Fibroblast of skin of back (primary cell): ENCODE data around the gene ERV3-1.
"Not testable (repeated sequence)": the region's sequence is repeated elsewhere in the genome, so short reads cannot be mapped to it uniquely, and the experiment has no call there.

Source experiments
- DNase-seq: peaks from one replicate; pipeline ENCODE4 v3.0.0-alpha.2; 2013

The ERV3-1 gene

GRCh38 chr7:64999165-65000004 is 7.1 kb downstream of the ERV3-1 start:
- no peak for DNase-seq

DNA sequence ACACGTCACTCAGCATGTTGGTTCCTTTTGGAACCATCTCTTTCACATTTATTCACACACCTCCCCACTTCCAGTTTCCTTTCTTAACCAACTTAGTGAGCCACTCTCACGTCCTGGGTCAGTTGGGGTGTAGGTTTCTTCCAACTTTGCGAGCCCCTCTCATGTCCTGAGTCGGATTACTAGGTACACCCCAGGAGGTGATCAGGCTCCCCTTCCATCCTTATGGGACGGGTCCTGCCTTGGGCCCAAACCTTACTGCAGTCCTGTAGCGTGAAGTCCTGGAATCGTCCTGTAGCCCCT is 7.7 kb downstream of the ERV3-1 start:
- DNase-seq, result no peak

DNA sequence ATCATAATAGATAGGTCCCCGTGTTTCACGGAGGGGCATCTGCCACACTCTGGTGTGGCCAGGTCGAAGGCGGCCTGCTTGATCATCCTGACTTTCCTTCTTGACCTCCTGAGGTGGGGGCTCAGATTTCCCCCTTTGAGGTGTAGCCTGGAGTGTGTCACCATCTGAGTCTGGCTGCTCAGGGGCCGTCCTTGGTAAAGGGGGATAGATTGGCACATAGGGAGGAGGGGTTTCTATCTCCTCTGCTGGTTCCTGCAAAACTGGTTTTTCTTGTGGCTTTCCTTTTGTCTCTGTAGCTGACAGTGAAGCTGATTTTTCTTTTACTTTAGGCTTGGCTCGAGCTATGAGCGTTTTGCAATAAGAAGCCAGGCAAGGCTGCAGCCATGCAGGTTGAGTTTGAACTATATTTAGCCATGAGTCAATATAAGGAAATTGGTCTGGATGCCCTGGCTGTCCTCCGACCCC is 8.5 kb downstream of the ERV3-1 start:
- peak; percentile 1 for DNase-seq

GRCh38 chr7:64997164-64997908 is 9.2 kb downstream of the ERV3-1 start:
- no peak for DNase-seq

- DNase-seq, result no peak
Measured at GRCh38 chr7:64996305-64996704, 10.2 kb downstream of the ERV3-1 start.

GRCh38 chr7:64993901-64994300 is 12.6 kb downstream of the ERV3-1 start:
- DNase-seq, result no peak

DNA sequence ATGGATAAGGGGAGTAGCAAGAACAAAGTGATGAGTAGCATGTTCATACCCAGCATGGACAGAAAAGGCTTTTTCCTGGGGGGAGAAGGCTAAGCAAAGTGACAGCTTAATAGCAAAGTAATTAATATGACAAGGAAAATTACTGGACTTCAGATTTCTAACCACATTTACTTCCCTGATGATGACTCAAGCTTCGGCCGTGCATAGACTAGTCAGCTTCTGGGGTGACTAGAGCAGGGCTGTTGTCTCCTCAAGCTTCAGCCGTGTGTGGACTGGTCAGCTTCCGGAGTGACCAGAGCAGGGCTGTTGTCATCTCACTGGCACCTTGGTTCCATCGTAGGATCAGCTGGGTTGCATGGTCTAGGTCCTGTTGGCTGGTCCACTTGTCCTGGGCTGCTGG is 13.5 kb downstream of the ERV3-1 start:
- no peak for DNase-seq

GRCh38 chr7:64990936-64991335 is 15.6 kb downstream of the ERV3-1 start, which contains the start of gene ZNF117:
TSS of gene ZNF117 (minus strand) at chr7:64991036.
- DNase-seq, result no peak

DNA sequence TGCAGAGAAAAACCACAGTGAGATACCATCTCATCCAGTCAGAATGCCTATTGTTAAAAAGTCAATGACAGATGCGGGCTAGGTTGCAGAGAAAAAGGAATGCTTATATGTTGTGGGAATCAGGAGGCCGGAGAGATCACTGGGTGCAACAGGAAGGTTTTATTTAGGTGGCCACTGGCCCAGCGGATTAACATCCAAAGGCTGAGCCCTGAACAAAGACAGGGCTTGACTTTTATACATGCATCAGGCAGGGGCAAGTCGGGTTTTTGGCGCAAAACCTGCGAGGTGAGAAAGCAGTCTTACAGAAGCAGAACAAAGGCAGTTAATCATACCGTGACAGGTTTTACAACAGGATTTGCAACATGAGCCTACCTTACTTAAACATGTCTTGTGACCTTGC is 16.3 kb downstream of the ERV3-1 start:
- DNase-seq, result no peak

DNA sequence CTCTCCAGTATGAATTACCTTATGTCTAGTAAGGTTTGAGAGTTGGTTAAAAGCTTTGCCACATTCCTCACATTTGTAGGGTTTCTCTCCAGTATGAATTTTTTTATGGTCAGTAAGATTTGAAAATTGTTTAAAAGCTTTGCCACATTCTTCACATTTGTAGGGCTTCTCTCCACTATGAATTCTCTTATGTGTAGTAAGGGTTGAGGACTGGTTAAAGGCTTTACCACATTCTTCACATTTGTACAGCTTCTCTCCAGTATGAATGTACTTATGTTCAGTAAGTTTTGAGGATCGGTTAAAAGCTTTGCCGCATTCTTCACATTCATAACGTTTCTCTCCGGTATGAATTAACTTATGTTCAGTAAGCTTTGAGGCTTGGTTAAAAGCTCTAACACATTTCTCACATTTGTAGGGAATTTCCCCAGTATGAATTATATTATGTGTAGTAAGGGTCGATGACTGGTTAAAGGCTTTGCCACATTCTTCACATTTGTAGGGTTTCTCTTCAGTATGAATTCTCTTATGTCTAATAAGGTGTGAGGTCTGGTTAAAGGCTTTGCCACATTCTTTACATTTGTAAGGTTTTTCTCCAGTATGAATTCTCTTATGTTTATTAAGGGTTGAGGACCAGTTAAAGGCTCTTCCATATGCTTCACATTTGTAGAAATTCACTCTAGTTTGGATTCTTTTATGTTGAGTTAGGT is 27.8 kb downstream of the ERV3-1 start:
- no peak for DNase-seq

DNA sequence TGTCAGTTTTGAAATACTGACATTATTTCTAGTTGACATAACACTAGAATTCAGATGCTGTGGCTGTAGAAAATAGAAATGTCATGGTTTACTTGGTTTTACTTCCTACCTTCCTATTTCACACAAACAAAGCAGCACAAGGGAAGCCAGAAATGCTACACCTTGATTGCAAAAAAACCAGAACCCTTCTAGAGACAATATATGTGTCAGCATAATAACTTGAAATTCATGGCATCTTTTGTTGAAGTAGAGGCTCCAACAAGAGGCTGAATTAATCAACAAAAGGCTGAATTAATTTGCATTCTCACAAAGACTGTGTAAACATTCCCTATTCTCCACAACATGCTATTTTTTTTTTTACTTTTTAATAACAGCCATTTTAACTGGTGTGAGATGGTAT is 40.9 kb downstream of the ERV3-1 start:
- DNase-seq, result no peak

- DNase-seq, result no peak
Measured at GRCh38 chr7:64959072-64959747, 47.3 kb downstream of the ERV3-1 start.

DNA sequence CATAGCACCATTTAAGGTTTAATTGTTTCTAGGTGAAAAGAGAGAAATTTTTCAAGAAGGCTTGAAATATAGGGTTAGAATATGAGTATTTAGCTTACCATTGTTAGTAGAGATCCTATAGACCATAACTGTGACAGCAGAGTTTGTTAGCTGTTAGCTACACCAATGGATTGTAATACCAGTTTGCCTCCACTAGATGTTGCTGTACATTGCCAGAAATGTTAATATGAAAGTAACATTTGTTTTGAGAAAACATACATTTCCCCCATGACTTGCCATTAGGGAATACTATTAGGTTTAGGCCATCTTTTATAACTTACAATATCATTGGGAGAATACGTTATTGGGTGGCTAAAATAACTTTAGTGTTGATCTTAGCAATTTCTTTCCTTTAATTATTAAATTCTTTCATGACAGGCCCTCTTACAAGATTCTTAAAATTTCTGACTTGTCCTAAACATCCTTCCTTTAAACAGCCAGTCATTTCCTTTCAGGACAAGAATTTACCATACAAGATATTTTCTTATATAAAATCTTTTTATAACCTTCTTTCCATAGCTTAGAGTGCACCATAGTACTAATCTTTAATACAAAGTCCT is 55.1 kb downstream of the ERV3-1 start:
- peak; percentile 45 for DNase-seq

DNA sequence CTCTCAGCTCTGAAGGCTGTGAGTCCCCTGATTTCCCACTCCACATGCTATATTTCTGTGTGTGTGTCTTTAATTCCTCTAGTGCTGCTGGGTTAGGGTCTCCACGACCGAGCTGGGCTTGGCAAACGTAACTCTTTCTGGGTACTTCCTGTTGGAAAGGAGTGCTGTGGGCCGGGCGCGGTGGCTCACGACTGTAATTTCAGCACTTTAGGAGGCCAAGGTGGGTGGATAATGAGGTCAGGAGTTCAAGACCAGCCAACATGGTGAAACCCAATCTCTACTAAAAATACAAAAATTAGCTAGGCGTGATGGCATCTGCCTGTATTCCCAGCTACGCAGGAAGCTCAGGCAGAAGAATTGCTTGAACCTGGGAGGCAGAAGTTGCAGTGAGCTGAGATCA is 55.8 kb downstream of the ERV3-1 start:
- DNase-seq, result not testable (repeated sequence)

- DNase-seq, result not testable (repeated sequence)
Measured at GRCh38 chr7:64948774-64949173, 57.7 kb downstream of the ERV3-1 start.

DNA sequence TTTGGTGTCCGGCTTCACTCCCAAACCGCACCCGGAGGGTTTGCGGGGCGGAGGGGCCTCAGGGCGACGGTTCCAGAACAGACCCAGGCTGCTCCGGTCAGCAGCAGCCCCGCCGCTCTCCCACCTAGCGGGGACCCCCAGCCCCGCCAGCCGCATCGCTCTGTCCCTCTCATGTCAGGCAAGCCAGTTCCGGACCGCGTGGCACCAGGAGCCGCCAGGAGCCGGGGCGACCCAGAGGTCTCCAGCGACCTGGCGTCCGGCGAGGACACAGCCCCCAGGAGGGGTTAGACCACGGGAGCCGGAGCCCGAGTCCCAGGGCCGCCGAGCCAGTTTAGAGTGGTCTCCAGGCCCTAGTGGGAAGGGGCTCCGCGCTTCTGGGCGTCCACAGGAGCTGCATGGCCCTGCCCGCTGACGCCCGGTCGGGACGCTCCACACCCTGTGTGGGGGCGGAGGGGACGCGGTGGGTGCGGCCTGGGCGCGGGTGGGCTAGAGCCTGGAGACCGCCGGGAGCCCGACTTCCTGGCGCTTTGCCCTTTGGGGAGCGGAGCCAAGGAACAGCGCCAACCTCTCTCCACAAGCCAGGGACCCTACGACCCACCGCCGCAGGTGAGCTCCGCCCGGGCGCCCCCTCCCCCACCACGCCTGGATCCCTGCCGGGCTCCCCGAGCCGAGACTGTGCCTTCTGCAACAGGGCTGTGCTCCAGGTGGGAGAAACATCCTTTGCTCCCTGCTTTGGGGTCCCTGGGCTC is 59.1 kb downstream of the ERV3-1 start:
- DNase-seq, result no peak

DNA sequence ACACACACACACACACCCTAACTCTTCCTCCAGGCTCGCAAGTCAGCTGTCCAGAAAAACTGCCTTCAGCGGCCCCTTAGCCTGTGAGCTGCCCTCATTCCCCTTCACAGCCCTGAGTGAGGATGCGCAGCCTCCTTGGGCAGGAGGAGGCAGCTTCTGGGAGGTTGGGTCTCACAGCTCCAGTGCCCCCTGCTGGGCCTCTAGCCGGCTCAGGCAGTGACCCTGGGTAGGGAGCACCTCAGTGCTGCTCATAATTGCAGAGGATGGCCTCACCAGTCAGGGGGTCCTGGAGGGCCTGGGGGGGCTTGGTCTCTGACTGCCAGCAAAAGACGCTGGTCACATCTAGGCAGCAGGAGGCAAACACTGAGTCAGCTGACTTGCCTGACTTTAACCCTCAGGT is 59.7 kb downstream of the ERV3-1 start:
- no peak for DNase-seq

DNA sequence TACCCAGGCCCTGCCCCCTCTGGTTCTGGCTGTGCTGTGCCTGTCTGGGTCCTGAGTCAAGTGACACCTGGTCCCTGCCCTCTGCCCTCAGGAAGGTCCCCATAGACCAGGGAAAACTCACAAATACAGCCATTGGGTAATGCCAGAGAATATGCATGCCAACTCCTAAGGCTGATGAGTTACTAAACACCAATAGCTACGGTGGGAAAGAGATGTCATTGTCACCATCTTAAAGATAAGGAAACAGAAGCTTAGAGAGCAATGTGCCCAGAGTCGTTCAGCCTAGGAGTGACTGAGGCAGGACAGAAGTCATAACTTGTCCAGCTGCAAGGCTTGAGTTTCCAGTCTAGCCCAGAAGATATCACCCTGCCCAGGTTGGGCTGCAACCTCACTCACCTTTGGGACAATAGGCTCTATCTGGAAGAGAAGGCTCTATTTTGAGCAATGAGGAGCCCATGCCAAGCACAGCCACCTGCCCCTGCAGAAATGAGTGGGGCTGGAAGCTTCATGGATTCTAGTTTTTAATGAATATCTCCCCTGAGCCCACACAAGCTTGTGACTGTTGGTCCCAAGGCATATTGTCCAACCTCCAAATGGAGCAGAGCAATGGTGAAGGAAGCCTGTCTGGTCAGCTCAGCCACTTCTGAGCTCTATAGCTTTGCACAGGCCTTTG is 60.8 kb downstream of the ERV3-1 start:
- DNase-seq, result no peak

DNA sequence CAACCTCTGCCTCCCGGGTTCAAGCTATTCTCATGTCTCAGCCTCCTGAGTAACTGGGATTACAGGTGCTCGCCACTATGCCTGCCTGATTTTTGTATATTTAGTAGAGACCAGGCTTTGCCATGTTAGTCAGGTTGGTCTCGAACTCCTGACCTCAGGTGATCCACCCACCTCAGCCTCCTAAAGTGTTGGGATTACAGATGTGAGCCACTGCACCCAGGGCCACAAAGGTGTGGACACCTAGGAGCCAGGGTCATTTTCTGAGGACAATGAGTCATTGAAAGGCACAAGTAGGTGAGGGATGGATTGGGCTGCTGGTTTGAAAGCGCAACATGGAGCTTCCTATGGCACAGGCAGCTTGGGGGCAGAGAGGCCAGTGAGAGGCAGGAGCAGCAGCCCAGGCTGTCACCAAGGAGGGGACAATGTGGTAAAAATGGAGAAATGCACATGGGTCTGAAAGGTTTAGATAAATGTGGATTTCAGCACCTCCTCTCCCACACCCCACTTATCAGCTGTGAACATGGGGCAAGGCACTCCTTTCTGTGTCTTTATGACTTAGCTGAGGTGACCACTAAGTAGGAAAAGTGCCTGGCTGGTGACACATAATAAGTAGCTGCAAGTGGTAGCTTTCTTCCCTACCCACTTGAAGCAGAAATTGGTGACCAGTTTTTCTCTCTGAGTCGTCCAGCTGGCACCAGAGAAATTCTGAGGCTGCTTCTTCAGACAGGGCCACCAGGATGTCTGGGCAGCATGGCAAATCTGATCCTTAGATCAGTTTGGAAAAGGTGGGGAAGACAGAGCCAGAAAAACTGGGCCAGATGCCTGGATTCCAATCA is 61.6 kb downstream of the ERV3-1 start:
- DNase-seq, result not testable (repeated sequence)
